Spleen (tissue), 11 donors: Measurements from ENCODE around the gene KCTD21. TPM values are rescaled to one million over a fixed set of nuclear protein-coding genes. Genes with fewer than 3 reads are reported as not detected.
A peak's percentile ranks its signal among the peaks of the same experiment; 100 is the strongest.

Source experiments
- DNase-seq: peaks from one replicate; pipeline ENCODE4 v3.0.0-alpha.2; 2020
- H3K27ac ChIP-seq, 8 donors: fragments of 200-600 bp; sonication (generic) in 7 of 8; 1 replicate in 4 of 8; 2 replicates in 4 of 8; pipeline versions ENCODE4 v1.5.0 to v1.8.0; 2016 to 2021; ENCODE audit warnings: inconsistent platforms in 4 of 8, mild to moderate bottlenecking in 4 of 8, moderate library complexity in 1 of 8
- H3K27me3 ChIP-seq, 7 donors: fragments of 200-600 bp; sonication (generic) in 6 of 7; replicated peaks in 1 of 7; 1 replicate in 4 of 7; 2 replicates in 3 of 7; pipeline versions ENCODE4 v1.5.0 to v1.8.0; 2016 to 2021; ENCODE audit warnings: inconsistent platforms in 3 of 7, mild to moderate bottlenecking in 1 of 7
- H3K36me3 ChIP-seq, 6 donors: fragments of 200-600 bp; sonication (generic) in 5 of 6; 1 replicate in 4 of 6; 2 replicates in 2 of 6; pipeline versions ENCODE4 v1.5.0 to v1.8.0; 2016 to 2021; ENCODE audit warnings: inconsistent platforms in 2 of 6
- H3K4me1 ChIP-seq, 6 donors: fragments of 200-600 bp; sonication (generic) in 5 of 6; 1 replicate in 3 of 6; 2 replicates in 3 of 6; pipeline versions ENCODE4 v1.5.0 to v1.8.0; 2016 to 2021; ENCODE audit warnings: inconsistent platforms in 3 of 6
- H3K4me3 ChIP-seq, 8 donors: fragments of 200-600 bp; sonication (generic) in 7 of 8; 1 replicate in 4 of 8; 2 replicates in 4 of 8; pipeline versions ENCODE4 v1.5.0 to v1.8.0; 2016 to 2021; ENCODE audit warnings: inconsistent platforms in 4 of 8, mild to moderate bottlenecking in 4 of 8, moderate library complexity in 2 of 8
- H3K9me3 ChIP-seq, 8 donors: fragments of 200-600 bp; sonication (generic) in 7 of 8; 1 replicate in 4 of 8; 2 replicates in 4 of 8; pipeline versions ENCODE4 v1.5.0 to v1.8.0; 2016 to 2021; ENCODE audit warnings: inconsistent platforms in 4 of 8
- CTCF ChIP-seq, 11 experiments: fragments of 200-600 bp in 7 of 11; fragments of 450-650 bp in 4 of 11; sonication (generic) in 4 of 11; IDR thresholded peaks in 8 of 11; conservative IDR thresholded peaks in 3 of 11; 1 replicate in 7 of 11; 2 replicates in 4 of 11; pipeline versions ENCODE4 v1.4.0 to v1.8.0; 2016 to 2021; ENCODE audit warnings: antibody characterized with exemption in 11 of 11, inconsistent platforms in 4 of 11, mild to moderate bottlenecking in 1 of 11
- POLR2A ChIP-seq, 3 donors: fragments of 450-650 bp; IDR thresholded peaks; one replicate each; pipeline ENCODE4 v1.5.1; 2017; ENCODE audit warnings: antibody characterized with exemption in 3 of 3, mild to moderate bottlenecking in 1 of 3
- POLR2AphosphoS5 ChIP-seq, 3 donors: sonication (generic); formaldehyde crosslinking; IDR thresholded peaks; one replicate each; pipeline ENCODE4 v1.5.1; 2017; ENCODE audit warnings: antibody characterized with exemption in 3 of 3
- WGBS, 5 donors: extraction: QIAGEN DNeasy Blood & Tissue Kit in 3 of 5; methylation state at CpG; one replicate each; pipeline versions ENCODE4 v1.1.5 to v1.1.7; 2013 to 2018; 5-methylcytosine and 5-hydroxymethylcytosine counted together
- intact Hi-C: fragments of 100-400 bp; cut with DNase I; formaldehyde crosslinking; loops from one replicate; pipeline ENCODE4 v1.15.0; 2023; ENCODE audit warnings: low total_unique reads
- polyA plus RNA-seq, 3 donors: library from polyadenylated mRNA; stranded (reverse); fragments of 200-250 nt; gene quantifications; one replicate each; pipeline ENCODE4 v1.2.1, GENCODE V29; 2013
- total RNA-seq, 7 donors: library from RNA; depleted of rRNA in 3 of 7; stranded (reverse); fragments of >200 nt in 3 of 7; fragmentation: NEBNext Ultra II Directional in 4 of 7; extraction: Animal tissue kit (Norgen Biotek cat#: 25700) in 4 of 7; gene quantifications; one replicate each; pipeline versions ENCODE4 v1.1.0 to v1.2.1, GENCODE V29; 2016 to 2021
- donor health status: healthy with polysubstance abuse.
- donor health status: DM: no; HTN: no; CAD: no; lungs with moderate emphysema.
- donor health status: DM: no; HTN: no; CAD: no.
- donor health status: Bipolar disorder and iron deficiency.
- donor health status: healthy.
- donor health status: DM: no; HTN: no; CAD: no.
- donor health status: DM: yes; HTN: yes; CAD: no.

KCTD21 gene
- total and polyA plus RNA-seq, 10 donors = 1.2 to 13.6 (median 6.4) TPM

GRCh38 chr11:78231962-78232501 lies 43.6 kb upstream of the KCTD21 start:
- intact Hi-C loops = no loop called here
- Histone ChIP-seq H3K27ac (peak overlapping the region in 2 of 8 donors; percentile 6 to 18), H3K9me3 (no peaks in the 10 kb centered on the region), H3K4me3 (no peak overlapping the region), H3K36me3 (no peaks in the 10 kb centered on the region), H3K27me3 (no peaks in the 10 kb centered on the region), H3K4me1 (peaks cover 0 to 20% (median 9%) of the 10 kb centered on the region in 6 donors)
- DNase-seq = no peak
- no peak for TF ChIP-seq POLR2A (IDR thresholded peaks at IDR 0.05)
- no peak for TF ChIP-seq POLR2AphosphoS5 (IDR thresholded peaks at IDR 0.05)
- TF ChIP-seq CTCF (IDR thresholded peaks at IDR 0.05 in 8 of 11, conservative IDR thresholded peaks at IDR 0.05 in 3 of 11) = no peak

GRCh38 chr11:78230161-78230877 lies 41.9 kb upstream of the KCTD21 start:
- WGBS, 5 donors = 62 to 80% (median 71%) methylated on average over 7 of the region's 7 CpGs
- TF ChIP-seq POLR2AphosphoS5 (IDR thresholded peaks at IDR 0.05) (no peak), POLR2A (IDR thresholded peaks at IDR 0.05) (no peak), CTCF (IDR thresholded peaks at IDR 0.05 in 8 of 11, conservative IDR thresholded peaks at IDR 0.05 in 3 of 11) (no peak)
- peak overlapping the region in 1 of 8 donors; percentile 2 for H3K27ac ChIP-seq
- intact Hi-C loops = no loop called here
- no peaks in the 10 kb centered on the region for H3K27me3 ChIP-seq
- no peak overlapping the region for H3K4me3 ChIP-seq
- H3K4me1 ChIP-seq = peaks cover 0 to 26% (median 9%) of the 10 kb centered on the region in 6 donors
- H3K36me3 ChIP-seq = peaks cover 0 to 15% (median 2%) of the 10 kb centered on the region in 6 donors
- no peak for DNase-seq
- no peaks in the 10 kb centered on the region for H3K9me3 ChIP-seq

GRCh38 chr11:78229106-78229505 lies 40.7 kb upstream of the KCTD21 start:
- 90 to 94% (median 92%) methylated on average over 2 of the region's 2 CpGs for WGBS, 5 donors
- intact Hi-C loops = loop anchor here (5.0 kb wide), 1 partner anchor 338 kb away; no protein-coding TSS in a partner anchor
- no peak overlapping the region for H3K27ac ChIP-seq

More at GRCh38 chr11:78229106-78229505, 40.7 kb upstream of the KCTD21 start:
- Histone ChIP-seq H3K36me3 (peaks cover 0 to 27% (median 12%) of the 10 kb centered on the region in 6 donors), H3K9me3 (no peaks in the 10 kb centered on the region), H3K4me1 (peaks cover 0 to 31% (median 11%) of the 10 kb centered on the region in 6 donors), H3K4me3 (no peak overlapping the region), H3K27me3 (no peaks in the 10 kb centered on the region)
- TF ChIP-seq POLR2AphosphoS5 (IDR thresholded peaks at IDR 0.05) (no peak), CTCF (IDR thresholded peaks at IDR 0.05 in 8 of 11, conservative IDR thresholded peaks at IDR 0.05 in 3 of 11) (no peak), POLR2A (IDR thresholded peaks at IDR 0.05) (no peak)
- no peak for DNase-seq
